WTC11 (cell line): ENCODE data around the gene CHRNA1. TPM values are rescaled to one million over a fixed set of nuclear protein-coding genes. Genes with fewer than 3 reads are reported as not detected.

Experiments used
- ATAC-seq: fragments of 200-7000 bp; cut with Tn5 transposase; 2 replicates; pipeline ENCODE4 v1.10.0; 2021; ENCODE audit warnings: mild to moderate bottlenecking, moderate library complexity
- Bru-seq: library from RNA; stranded (reverse); fragments of 400-500 nt; gene quantifications from one replicate; lab custom pipeline; 2021; lab: Mats Ljungman, UMichigan
- CTCF ChIA-PET: fragments of 300-600 bp; sonication (Branson Sonifier 250); formaldehyde crosslinking; loops from one replicate; lab custom pipeline; 2021; ENCODE audit warnings: antibody characterized with exemption; lab: Charles Lee
- POLR2A ChIA-PET: fragments of 350-600 bp; sonication (Branson Sonifier 250); formaldehyde crosslinking; loops from one replicate; lab custom pipeline; 2021; ENCODE audit warnings: antibody characterized with exemption; lab: Charles Lee
- DNase-seq: peaks from one replicate; pipeline ENCODE4 v3.0.0; 2021; ENCODE audit warnings: low spot score
- H3K27ac Mint-ChIP-seq: 2 replicates; pipeline ENCODE4 v1.8.0; 2021; ENCODE audit warnings: mixed read lengths
- H3K27me3 Mint-ChIP-seq: 2 replicates; pipeline ENCODE4 v1.8.0; 2021; ENCODE audit warnings: low read depth, mild to moderate bottlenecking, moderate library complexity, mixed read lengths
- H3K36me3 Mint-ChIP-seq: 2 replicates; pipeline ENCODE4 v1.8.0; 2021; ENCODE audit warnings: mixed read lengths
- H3K4me1 Mint-ChIP-seq: 2 replicates; pipeline ENCODE4 v1.8.0; 2022; ENCODE audit warnings: mixed read lengths
- H3K4me3 Mint-ChIP-seq: 2 replicates; pipeline ENCODE4 v1.8.0; 2021; ENCODE audit warnings: mild to moderate bottlenecking, moderate library complexity, mixed read lengths
- H3K9me3 Mint-ChIP-seq: 2 replicates; pipeline ENCODE4 v1.8.0; 2021; ENCODE audit warnings: mixed read lengths
- ATF1 ChIP-seq: sonication (generic); formaldehyde crosslinking; IDR thresholded peaks from 2 replicates; pipeline ENCODE4 v1.8.1; 2023; ENCODE audit warnings: mild to moderate bottlenecking, moderate library complexity, missing genetic modification reagents
- ATF6 ChIP-seq: sonication (generic); formaldehyde crosslinking; IDR thresholded peaks from 2 replicates; pipeline ENCODE4 v1.8.1; 2023; ENCODE audit warnings: mild to moderate bottlenecking, missing genetic modification reagents
- CDX4 ChIP-seq: fragments of 250-450 bp; sonication (Bioruptor Pico); IDR thresholded peaks from 2 replicates; pipeline ENCODE4 v1.9.0; 2021; ENCODE audit warnings: moderate library complexity, mild to moderate bottlenecking, inconsistent platforms, borderline replicate concordance
- CREB1 ChIP-seq: sonication (generic); formaldehyde crosslinking; IDR thresholded peaks from 2 replicates; pipeline ENCODE4 v1.8.0; 2023; ENCODE audit warnings: mild to moderate bottlenecking, missing genetic modification reagents
- ESRRA ChIP-seq: sonication (generic); formaldehyde crosslinking; IDR thresholded peaks from 2 replicates; pipeline ENCODE4 v1.8.1; 2022; ENCODE audit warnings: mild to moderate bottlenecking, missing genetic modification reagents, borderline replicate concordance
- ETV6 ChIP-seq: sonication (generic); formaldehyde crosslinking; IDR thresholded peaks from 2 replicates; pipeline ENCODE4 v1.8.1; 2022; ENCODE audit warnings: mild to moderate bottlenecking, missing genetic modification reagents
- GRHL2 ChIP-seq: fragments of 250-450 bp; sonication (Bioruptor Pico); IDR thresholded peaks from 2 replicates; pipeline ENCODE4 v1.8.0; 2022; ENCODE audit warnings: mild to moderate bottlenecking, moderate library complexity; ENCODE audit not compliant: insufficient replicate concordance, severe bottlenecking
- HMGXB4 ChIP-seq: sonication (generic); formaldehyde crosslinking; IDR thresholded peaks from 2 replicates; pipeline ENCODE4 v1.8.1; 2023; ENCODE audit warnings: mild to moderate bottlenecking, moderate library complexity, missing genetic modification reagents
- JUN ChIP-seq: sonication (generic); formaldehyde crosslinking; IDR thresholded peaks from 2 replicates; pipeline ENCODE4 v1.8.0; 2023; ENCODE audit warnings: mild to moderate bottlenecking, missing genetic modification reagents
- MXD4 ChIP-seq: fragments of 250-450 bp; sonication (Bioruptor Pico); IDR thresholded peaks from 2 replicates; pipeline ENCODE4 v1.8.0; 2021; ENCODE audit warnings: mild to moderate bottlenecking, moderate library complexity, borderline replicate concordance
- NR3C1 ChIP-seq: sonication (generic); formaldehyde crosslinking; conservative IDR thresholded peaks from 2 replicates; pipeline ENCODE4 v1.8.1; 2023; ENCODE audit warnings: low read depth, mild to moderate bottlenecking, missing genetic modification reagents
- OVOL2 ChIP-seq: fragments of 250-450 bp; sonication (Bioruptor Pico); IDR thresholded peaks from 2 replicates; pipeline ENCODE4 v1.9.0; 2021; ENCODE audit warnings: mild to moderate bottlenecking, borderline replicate concordance
- PREB ChIP-seq: sonication (generic); formaldehyde crosslinking; IDR thresholded peaks from 2 replicates; pipeline ENCODE4 v1.8.1; 2022; ENCODE audit warnings: mild to moderate bottlenecking, missing genetic modification reagents, moderate library complexity, borderline replicate concordance
- RELA ChIP-seq: sonication (generic); formaldehyde crosslinking; IDR thresholded peaks from 2 replicates; pipeline ENCODE4 v1.8.1; 2022; ENCODE audit warnings: missing genetic modification reagents, mild to moderate bottlenecking, borderline replicate concordance
- RORB ChIP-seq: fragments of 250-450 bp; sonication (Bioruptor Pico); IDR thresholded peaks from 2 replicates; pipeline ENCODE4 v1.9.0; 2021; ENCODE audit warnings: mild to moderate bottlenecking
- SOX15 ChIP-seq: fragments of 250-450 bp; sonication (Bioruptor Pico); IDR thresholded peaks from 2 replicates; pipeline ENCODE4 v1.9.0; 2021; ENCODE audit warnings: mild to moderate bottlenecking
- TCF7 ChIP-seq: sonication (generic); formaldehyde crosslinking; IDR thresholded peaks from 2 replicates; pipeline ENCODE4 v1.8.0; 2022; ENCODE audit warnings: mild to moderate bottlenecking, low read depth, missing genetic modification reagents, moderate library complexity
- TEAD4 ChIP-seq: sonication (generic); formaldehyde crosslinking; IDR thresholded peaks from 2 replicates; pipeline ENCODE4 v1.8.0; 2022; ENCODE audit warnings: mild to moderate bottlenecking, missing genetic modification reagents
- USF1 ChIP-seq: sonication (generic); formaldehyde crosslinking; IDR thresholded peaks from 2 replicates; pipeline ENCODE4 v1.8.0; 2022; ENCODE audit warnings: mild to moderate bottlenecking, missing genetic modification reagents
- ZNF219 ChIP-seq: sonication (generic); formaldehyde crosslinking; IDR thresholded peaks from 2 replicates; pipeline ENCODE4 v1.8.0; 2023; ENCODE audit warnings: missing genetic modification reagents, mild to moderate bottlenecking, borderline replicate concordance
- ZNF396 ChIP-seq: fragments of 250-450 bp; sonication (Bioruptor Pico); IDR thresholded peaks from 2 replicates; pipeline ENCODE4 v1.8.0; 2021; ENCODE audit warnings: mild to moderate bottlenecking, moderate library complexity, borderline replicate concordance
- ZNF423 ChIP-seq: fragments of 250-450 bp; sonication (Bioruptor Pico); IDR thresholded peaks from 2 replicates; pipeline ENCODE4 v2.1.2; 2022; ENCODE audit warnings: mild to moderate bottlenecking, moderate library complexity
- ZNF425 ChIP-seq: fragments of 250-450 bp; sonication (Bioruptor Pico); conservative IDR thresholded peaks from 2 replicates; pipeline ENCODE4 v1.9.0; 2021; ENCODE audit warnings: mild to moderate bottlenecking
- ZNF671 ChIP-seq: fragments of 250-450 bp; sonication (Bioruptor Pico); IDR thresholded peaks from 2 replicates; pipeline ENCODE4 v1.8.0; 2021; ENCODE audit warnings: mild to moderate bottlenecking
- long read RNA-seq, 3 experiments: library from RNA in 1 of 3; library from capped mRNA in 1 of 3; library from polyadenylated mRNA in 1 of 3; unstranded in 2 of 3; stranded (forward) in 1 of 3; transcript quantifications; one replicate each; pipeline ENCODE4 v2.0.0, GENCODE V29; 2021
- total RNA-seq: library from RNA; stranded (reverse); gene quantifications from 3 replicates; pipeline ENCODE4 v1.2.3, GENCODE V29; 2021

CHRNA1 gene
- total RNA-seq (not detected in 3 replicates), Bru-seq, nascent RNA (percentile 5 among the genes with signal in this experiment)
- long read RNA-seq, experiment 1, partial matches to known transcripts = 0 of 1 reads
- long read RNA-seq, experiment 1, other reads (novel, unspliced or antisense) = 1 of 1 reads
- long read RNA-seq, experiment 2 = 0 reads
- long read RNA-seq, experiment 3 = 0 reads

- no peaks in the 10 kb centered on the region for H3K27me3 Mint-ChIP-seq
- no peaks in the 10 kb centered on the region; the same call in 1 of the 2 replicates for H3K9me3 Mint-ChIP-seq
- ChIA-PET POLR2A (no interaction called here), CTCF (interaction anchor here (1.0 to 5.3 kb wide), 8 partner anchors 10 to 225 kb away, joined by 3 to 44 read pairs (median 6); no protein-coding TSS in a partner anchor)
- peaks cover 27% of the 10 kb centered on the region for H3K4me1 Mint-ChIP-seq
- TF ChIP-seq ATF1 (CRISPR knock-in tag) = no peak
- TF ChIP-seq SOX15 (CRISPR knock-in tag) = no peak
- no peak for TF ChIP-seq OVOL2 (CRISPR knock-in tag)
- no peak for TF ChIP-seq HMGXB4
- TF ChIP-seq ZNF425 (CRISPR knock-in tag) = no peak
- no peak for TF ChIP-seq TEAD4 (CRISPR knock-in tag)
- no peak for TF ChIP-seq PREB (CRISPR knock-in tag)
- no peak for TF ChIP-seq CREB1 (CRISPR knock-in tag)
- TF ChIP-seq ZNF396 (CRISPR knock-in tag) = no peak
- no peak for TF ChIP-seq RORB (CRISPR knock-in tag)
- no peak for TF ChIP-seq ESRRA
- no peak for TF ChIP-seq USF1 (CRISPR knock-in tag)
- no peak for TF ChIP-seq ETV6
- TF ChIP-seq RELA (CRISPR knock-in tag) = no peak
- TF ChIP-seq GRHL2 (CRISPR knock-in tag) = no peak
- H3K4me3 Mint-ChIP-seq = no peak within 1 kb of the TSS
- no peaks in the 10 kb centered on the region for H3K36me3 Mint-ChIP-seq
- ATAC-seq (0 out of 2 replicates have a peak, but pooled peaks have one; percentile 31), DNase-seq (no peak)
- H3K27ac Mint-ChIP-seq = no peak within 1 kb of the TSS
Measured at GRCh38 chr2:174764280-174765255, at the start of gene CHRNA1. TSS of gene CHRNA1 (minus strand) at chr2:174764472. CDS start at chr2:174764394, 78 bp downstream.

GRCh38 chr2:174812037-174812436, 47.8 kb upstream of the CHRNA1 start:
- ATAC-seq = no peak
- Mint-ChIP-seq H3K9me3 (no peaks in the 10 kb centered on the region), H3K4me1 (peaks cover 7% of the 10 kb centered on the region), H3K4me3 (no peak overlapping the region), H3K27ac (no peak overlapping the region), H3K27me3 (no peaks in the 10 kb centered on the region), H3K36me3 (peaks cover 12% of the 10 kb centered on the region; the same call in 1 of the 2 replicates)
- ChIA-PET CTCF (no interaction called here), POLR2A (no interaction called here)
- DNase-seq = no peak
- no peak for TF ChIP-seq CDX4 (CRISPR knock-in tag)
- TF ChIP-seq MXD4 (CRISPR knock-in tag) = no peak
- no peak for TF ChIP-seq NR3C1 (CRISPR knock-in tag)
- no peak for TF ChIP-seq ATF6 (CRISPR knock-in tag)
- no peak for TF ChIP-seq JUN (CRISPR knock-in tag)
- TF ChIP-seq ZNF423 = no peak
- no peak for TF ChIP-seq ZNF671 (CRISPR knock-in tag)
- no peak for TF ChIP-seq ZNF219 (CRISPR knock-in tag)
- TF ChIP-seq TCF7 (CRISPR knock-in tag) = no peak
